ENCODE measurements around the gene PDAP1. TPM values are rescaled to one million over a fixed set of nuclear protein-coding genes. Genes with fewer than 3 reads are reported as not detected.

PDAP1 gene
- total and polyA plus RNA-seq, 9 of the 15 experiments (the other 6 are each of a cell fraction or from before 2014, with no cell fraction given) = 10.2 to 315 (median 129) TPM

- Histone ChIP-seq H3K36me3 (ENCODE audit: control insufficient read depth, insufficient read depth, low read length) (peaks cover 78% of the 10 kb centered on the region), H3K27ac (ENCODE audit: extremely low read depth, low read depth, low read length) (no peak overlapping the region), H3K4me2 (ENCODE audit: insufficient read depth, low read length) (no peak overlapping the region), H3K4me1 (replicated peaks in 1 of 2; ENCODE audit: control insufficient read depth in 2 of 2, insufficient read depth in 2 of 2, low read length in 2 of 2) (peaks cover 10 to 14% of the 10 kb centered on the region in 2 experiments; a peak in 4 of 5 replicates), H3K79me2 (ENCODE audit: control insufficient read depth, insufficient read depth, low read length) (peaks cover 58% of the 10 kb centered on the region), H4K20me1 (replicated peaks; ENCODE audit: control insufficient read depth, insufficient read depth, low read length) (peaks cover 34% of the 10 kb centered on the region), H2AFZ (ENCODE audit: low read depth, low read length) (no peak overlapping the region), H3K9ac (ENCODE audit: insufficient read depth in 1 of 2, low read depth in 2 of 2, low read length in 2 of 2) (peak overlapping the region in 1 of 2 experiments; percentile 76; a peak in 2 of 4 replicates), H3K4me3 (no peak overlapping the region), H3K27me3 (ENCODE audit: control insufficient read depth in 2 of 2, insufficient read depth in 2 of 2, low read length in 2 of 2) (no peaks in the 10 kb centered on the region), H3K9me3 (replicated peaks; ENCODE audit: control insufficient read depth, insufficient read depth, low read depth, low read length) (no peaks in the 10 kb centered on the region), H3K9me1 (ENCODE audit: control insufficient read depth, insufficient read depth, low read length) (no peaks in the 10 kb centered on the region)
- ChIA-PET CTCF (ENCODE audit: low intra/inter-chr PET ratio) (no interaction called here), POLR2A (interaction anchor here (0.8 kb wide), 1 partner anchor 25 kb away, joined by 3 read pairs; no protein-coding TSS in a partner anchor)
- FAIRE-seq = no peak
- WGBS (ENCODE audit: insufficient coverage, low coverage, missing lambda C conversion rate) = 89% methylated on average over 18 of the region's 18 CpGs
- no peak for DNase-seq (ENCODE audit: extremely low read depth in 1 of 4, low spot score in 3 of 4)
- no TSS peak for BruUV-seq (replicated peaks)
- no peak for ATAC-seq
- intact Hi-C loops (cut with micrococcal nuclease) (no loop called here), in situ Hi-C loops (cut with MboI) (no loop called here)
- TF ChIP-seq KAT8 (IDR thresholded peaks at IDR 0.05; ENCODE audit: low read depth) = no peak
- no peak for TF ChIP-seq ZNF507 (tag; conservative IDR thresholded peaks at IDR 0.05)
- TF ChIP-seq POLR2G (IDR thresholded peaks at IDR 0.05; ENCODE audit: low read depth, low read length) = peak; percentile 71
- peak; percentile 52 for TF ChIP-seq RBFOX2 (IDR thresholded peaks at IDR 0.05; ENCODE audit: low read depth, low read length)
Observed at GRCh38 chr7:99404235-99404976, 4.0 kb downstream of the PDAP1 start.

DNA sequence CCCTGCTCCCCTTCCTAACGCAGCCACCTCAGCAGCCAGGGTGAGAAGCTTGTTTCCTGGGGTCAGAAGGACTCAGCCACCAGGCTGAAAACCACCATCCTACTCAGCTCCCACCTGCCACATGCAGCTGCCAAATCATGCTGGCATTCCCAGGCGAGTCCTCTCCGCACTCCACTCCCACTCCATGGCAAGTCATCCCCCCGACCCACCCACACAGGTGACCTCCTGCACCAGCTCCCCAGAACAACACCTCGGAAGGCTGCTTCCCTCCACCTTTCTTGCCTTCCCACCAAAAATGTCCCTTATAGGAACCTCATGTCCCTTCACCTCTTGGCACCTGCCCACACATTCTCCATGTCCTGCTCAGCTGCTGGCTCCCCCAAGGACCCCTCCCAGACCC is 4.6 kb downstream of the PDAP1 start:
- no peak overlapping the region for H2AFZ ChIP-seq (ENCODE audit: low read depth, low read length)
- TF ChIP-seq, protein P1, sequence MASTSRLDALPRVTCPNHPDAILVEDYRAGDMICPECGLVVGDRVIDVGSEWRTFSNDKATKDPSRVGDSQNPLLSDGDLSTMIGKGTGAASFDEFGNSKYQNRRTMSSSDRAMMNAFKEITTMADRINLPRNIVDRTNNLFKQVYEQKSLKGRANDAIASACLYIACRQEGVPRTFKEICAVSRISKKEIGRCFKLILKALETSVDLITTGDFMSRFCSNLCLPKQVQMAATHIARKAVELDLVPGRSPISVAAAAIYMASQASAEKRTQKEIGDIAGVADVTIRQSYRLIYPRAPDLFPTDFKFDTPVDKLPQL (IDR thresholded peaks at IDR 0.05; ENCODE audit: extremely low read depth, insufficient read length) = no peak
- peak; percentile 48; the same call in 1 of the 2 replicates for TF ChIP-seq RBFOX2 (IDR thresholded peaks at IDR 0.05; ENCODE audit: low read depth, low read length)
- 0 out of 2 replicates have a peak, but pooled peaks have one; percentile 11 for TF ChIP-seq POLR2A (conservative IDR thresholded peaks at IDR 0.05)
- no peak for TF ChIP-seq NFXL1 (CRISPR knock-in tag; IDR thresholded peaks at IDR 0.05)
- ChIA-PET POLR2A (interaction anchor here (0.6 to 0.9 kb wide), 2 partner anchors 29 to 467 kb away, joined by 3 read pairs; no protein-coding TSS in a partner anchor), CTCF (ENCODE audit: low intra/inter-chr PET ratio) (no interaction called here)
- ATAC-seq (no peak), FAIRE-seq (no peak), DNase-seq (ENCODE audit: extremely low read depth in 1 of 4, low spot score in 3 of 4) (no peak)
- intact Hi-C loops (cut with micrococcal nuclease) (no loop called here), in situ Hi-C loops (cut with MboI) (no loop called here)
- H3K4me3 ChIP-seq = no peak overlapping the region
- H4K20me1 ChIP-seq (replicated peaks; ENCODE audit: control insufficient read depth, insufficient read depth, low read length) = peaks cover 33% of the 10 kb centered on the region
- H3K27me3 ChIP-seq (ENCODE audit: control insufficient read depth in 2 of 2, insufficient read depth in 2 of 2, low read length in 2 of 2) = no peaks in the 10 kb centered on the region
- H3K4me2 ChIP-seq (ENCODE audit: insufficient read depth, low read length) = no peak overlapping the region
- H3K4me1 ChIP-seq (replicated peaks in 1 of 2; ENCODE audit: control insufficient read depth in 2 of 2, insufficient read depth in 2 of 2, low read length in 2 of 2) = peaks cover 10 to 14% of the 10 kb centered on the region in 2 experiments; a peak in 4 of 5 replicates
- BruUV-seq (replicated peaks) = no TSS peak
- H3K9me3 ChIP-seq (replicated peaks; ENCODE audit: control insufficient read depth, insufficient read depth, low read depth, low read length) = no peaks in the 10 kb centered on the region
- H3K27ac ChIP-seq (ENCODE audit: extremely low read depth, low read depth, low read length) = no peak overlapping the region
- peaks cover 52% of the 10 kb centered on the region for H3K79me2 ChIP-seq (ENCODE audit: control insufficient read depth, insufficient read depth, low read length)
- WGBS (ENCODE audit: insufficient coverage, low coverage, missing lambda C conversion rate) = 100% methylated on average over 5 of the region's 5 CpGs
- H3K9ac ChIP-seq (ENCODE audit: insufficient read depth in 1 of 2, low read depth in 2 of 2, low read length in 2 of 2) = no peak overlapping the region
- H3K36me3 ChIP-seq (ENCODE audit: control insufficient read depth, insufficient read depth, low read length) = peaks cover 82% of the 10 kb centered on the region
- H3K9me1 ChIP-seq (ENCODE audit: control insufficient read depth, insufficient read depth, low read length) = no peaks in the 10 kb centered on the region

All from K562 (cell line).